H9 (cell line): ENCODE data around the gene PPP1R9A. TPM values are rescaled to one million over a fixed set of nuclear protein-coding genes. Genes with fewer than 3 reads are reported as not detected.

Source experiments
- DNase-seq: peaks from one replicate; pipeline ENCODE4 v3.0.0-alpha.2; 2017
- H2AFZ ChIP-seq: one replicate; pipeline ENCODE4 v1.6.1; 2013; ENCODE audit warnings: mild to moderate bottlenecking, low read length, control low read depth, moderate library complexity
- H2AK5ac ChIP-seq: 2 replicates; pipeline ENCODE4 v1.6.1; 2013; ENCODE audit warnings: low read length, control low read depth, mixed read lengths; ENCODE audit not compliant: insufficient read length
- H2BK120ac ChIP-seq: one replicate; pipeline ENCODE4 v1.6.1; 2013; ENCODE audit warnings: low read depth, mild to moderate bottlenecking, low read length, control low read depth, inconsistent platforms; ENCODE audit not compliant: poor library complexity, severe bottlenecking
- H2BK12ac ChIP-seq: 2 replicates; pipeline ENCODE4 v1.6.1; 2013; ENCODE audit warnings: low read length, control low read depth, mixed read lengths, low read depth; ENCODE audit not compliant: insufficient read length
- H2BK15ac ChIP-seq: 2 replicates; pipeline ENCODE4 v1.6.1; 2013; ENCODE audit warnings: low read depth, low read length, control low read depth
- H2BK20ac ChIP-seq: one replicate; pipeline ENCODE4 v1.6.1; 2013; ENCODE audit warnings: low read depth, mild to moderate bottlenecking, low read length, control low read depth, inconsistent platforms; ENCODE audit not compliant: poor library complexity, severe bottlenecking
- H2BK5ac ChIP-seq: 2 replicates; pipeline ENCODE4 v1.6.1; 2013; ENCODE audit warnings: low read length, control low read depth, mixed read lengths; ENCODE audit not compliant: insufficient read length
- H3K14ac ChIP-seq: 2 replicates; pipeline ENCODE4 v1.6.1; 2013; ENCODE audit warnings: low read length, control low read depth; ENCODE audit not compliant: insufficient read depth
- H3K18ac ChIP-seq: 2 replicates; pipeline ENCODE4 v1.6.1; 2013; ENCODE audit warnings: low read depth, mild to moderate bottlenecking, mixed read lengths, low read length, control low read depth; ENCODE audit not compliant: insufficient read length
- H3K23ac ChIP-seq: 2 replicates; pipeline ENCODE4 v1.6.1; 2013; ENCODE audit warnings: low read length, control low read depth, mixed read lengths, low read depth; ENCODE audit not compliant: insufficient read length
- H3K23me2 ChIP-seq: 2 replicates; pipeline ENCODE4 v1.6.1; 2013; ENCODE audit warnings: low read depth, mild to moderate bottlenecking, mixed read lengths, low read length, control low read depth; ENCODE audit not compliant: insufficient read length, poor library complexity, severe bottlenecking
- H3K27ac ChIP-seq: 2 replicates; pipeline ENCODE4 v1.5.1; 2013; ENCODE audit warnings: low read length, control low read depth, mixed read lengths, low read depth; ENCODE audit not compliant: insufficient read length
- H3K27me3 ChIP-seq: 2 replicates; pipeline ENCODE4 v1.6.1; 2013; ENCODE audit warnings: low read length, control low read depth, inconsistent platforms; ENCODE audit not compliant: insufficient read depth
- H3K4ac ChIP-seq: 2 replicates; pipeline ENCODE4 v1.6.1; 2013; ENCODE audit warnings: low read depth, mild to moderate bottlenecking, control low read depth, inconsistent platforms, low read length, moderate library complexity
- H3K4me1 ChIP-seq: 2 replicates; pipeline ENCODE4 v1.6.1; 2013; ENCODE audit warnings: low read length, control low read depth, inconsistent platforms; ENCODE audit not compliant: insufficient read depth
- H3K4me2 ChIP-seq: 2 replicates; pipeline ENCODE4 v1.6.1; 2013; ENCODE audit warnings: low read length, control low read depth, mixed read lengths; ENCODE audit not compliant: insufficient read length, insufficient read depth
- H3K56ac ChIP-seq: 2 replicates; pipeline ENCODE4 v1.6.1; 2013; ENCODE audit warnings: low read depth, mild to moderate bottlenecking, mixed read lengths, low read length, control low read depth; ENCODE audit not compliant: insufficient read length
- H3K79me1 ChIP-seq: 2 replicates; pipeline ENCODE4 v1.6.1; 2013; ENCODE audit warnings: low read depth, mild to moderate bottlenecking, moderate library complexity, low read length, control low read depth, inconsistent platforms; ENCODE audit not compliant: insufficient read depth, poor library complexity, severe bottlenecking
- H3K79me2 ChIP-seq: 2 replicates; pipeline ENCODE4 v1.6.1; 2013; ENCODE audit warnings: low read length, control low read depth, inconsistent platforms; ENCODE audit not compliant: insufficient read depth
- H3K9ac ChIP-seq: 2 replicates; pipeline ENCODE4 v1.6.1; 2013; ENCODE audit warnings: low read length, control low read depth, mixed read lengths; ENCODE audit not compliant: insufficient read length; ENCODE audit errors: extremely low read depth
- H3K9me3 ChIP-seq: one replicate; pipeline ENCODE4 v1.6.1; 2013; ENCODE audit warnings: low read depth, low read length, inconsistent platforms; ENCODE audit not compliant: control insufficient read depth
- H3T11ph ChIP-seq: one replicate; pipeline ENCODE4 v1.6.1; 2013; ENCODE audit warnings: mild to moderate bottlenecking, low read length, control low read depth, inconsistent platforms
- H4K20me1 ChIP-seq: one replicate; pipeline ENCODE4 v1.6.1; 2013; ENCODE audit not compliant: control insufficient read depth, insufficient read length, insufficient read depth
- H4K5ac ChIP-seq: 2 replicates; pipeline ENCODE4 v1.6.1; 2013; ENCODE audit warnings: low read depth, mild to moderate bottlenecking, mixed read lengths, low read length, control low read depth; ENCODE audit not compliant: insufficient read length
- H4K8ac ChIP-seq: replicated peaks from 2 replicates; pipeline ENCODE4 v1.6.1; 2013; ENCODE audit warnings: low read length, control low read depth, mixed read lengths, low read depth; ENCODE audit not compliant: insufficient read length
- H4K91ac ChIP-seq: 2 replicates; pipeline ENCODE4 v1.6.1; 2013; ENCODE audit warnings: low read depth, mild to moderate bottlenecking, moderate library complexity, mixed read lengths, low read length, control low read depth; ENCODE audit not compliant: insufficient read length
- H3K27ac Mint-ChIP-seq, 3 experiments: 2 replicates in 2 of 3; 3 replicates in 1 of 3; pipeline ENCODE4 v1.8.0; 2020 to 2021; ENCODE audit warnings: mixed read lengths in 3 of 3, mild to moderate bottlenecking in 1 of 3, moderate library complexity in 1 of 3
- H3K27me3 Mint-ChIP-seq: 2 replicates; pipeline ENCODE4 v1.8.0; 2021; ENCODE audit warnings: low read depth, mild to moderate bottlenecking, moderate library complexity, mixed read lengths
- H3K36me3 Mint-ChIP-seq, 3 experiments: 2 replicates in 2 of 3; 3 replicates in 1 of 3; pipeline ENCODE4 v1.8.0; 2020 to 2021; ENCODE audit warnings: low read depth in 3 of 3, mixed read lengths in 3 of 3; ENCODE audit not compliant: insufficient read depth in 1 of 3
- H3K4me1 Mint-ChIP-seq, 2 experiments: 2 replicates each; pipeline ENCODE4 v1.8.0; 2020; ENCODE audit warnings: mixed read lengths in 2 of 2
- H3K4me3 Mint-ChIP-seq, 2 experiments: 2 replicates in 1 of 2; 3 replicates in 1 of 2; pipeline ENCODE4 v1.8.0; 2020 to 2021; ENCODE audit warnings: mild to moderate bottlenecking in 2 of 2, mixed read lengths in 2 of 2, moderate library complexity in 1 of 2
- H3K9me3 Mint-ChIP-seq, 2 experiments: 2 replicates in 1 of 2; 3 replicates in 1 of 2; pipeline ENCODE4 v1.8.0; 2020; ENCODE audit warnings: mild to moderate bottlenecking in 2 of 2, mixed read lengths in 2 of 2, moderate library complexity in 1 of 2
- CTCF ChIP-seq: fragments of 200-600 bp; sonication (generic); conservative IDR thresholded peaks from 3 replicates; pipeline ENCODE4 v1.8.0; 2021; ENCODE audit warnings: antibody characterized with exemption, mild to moderate bottlenecking
- WGBS: extraction: QIAGEN DNeasy Blood & Tissue Kit; methylation state at CpG from one replicate; pipeline ENCODE4 v1.1.7; 2013; ENCODE audit warnings: missing lambda C conversion rate, low lambda C conversion rate, mixed read lengths; ENCODE audit not compliant: insufficient read length; ENCODE audit errors: extremely low coverage; 5-methylcytosine and 5-hydroxymethylcytosine counted together
- total RNA-seq: library from RNA; stranded (reverse); gene quantifications from 2 replicates; pipeline ENCODE4 v1.2.1, GENCODE V29; 2021

PPP1R9A gene
- total RNA-seq, 1 experiment from 2014 or later, result 17.0 TPM

- H4K8ac ChIP-seq, result no peak overlapping the region
- WGBS, result no CpG with 5 or more reads among the region's 3 CpGs
- H3K9me3 ChIP-seq, result no peaks in the 10 kb centered on the region
- H3K23ac ChIP-seq, result no peak overlapping the region
- Mint-ChIP-seq H3K4me1 (peaks cover 26 to 34% of the 10 kb centered on the region in 2 experiments), H3K27me3 (no peaks in the 10 kb centered on the region), H3K36me3 (no peaks in the 10 kb centered on the region), H3K4me3 (no peak overlapping the region), H3K9me3 (no peaks in the 10 kb centered on the region), H3K27ac (no peak overlapping the region)
- no peak overlapping the region for H3K14ac ChIP-seq
- no peak overlapping the region for H3T11ph ChIP-seq
- H3K18ac ChIP-seq, result no peak overlapping the region
- no peak for DNase-seq
- no peak overlapping the region for H3K56ac ChIP-seq
- no peaks in the 10 kb centered on the region; the same call in 1 of the 2 replicates for H3K79me2 ChIP-seq
- no peak overlapping the region for H2AK5ac ChIP-seq
- H2BK5ac ChIP-seq, result no peak overlapping the region
- H3K4me1 ChIP-seq, result no peaks in the 10 kb centered on the region
- no peaks in the 10 kb centered on the region for H3K27me3 ChIP-seq
- no peak overlapping the region for H4K91ac ChIP-seq
- H4K20me1 ChIP-seq, result no peaks in the 10 kb centered on the region
- H3K27ac ChIP-seq, result no peak overlapping the region
- no peak overlapping the region for H2BK20ac ChIP-seq
- no peak for TF ChIP-seq CTCF
- no peak overlapping the region for H4K5ac ChIP-seq
- no peaks in the 10 kb centered on the region for H3K79me1 ChIP-seq
- no peak overlapping the region for H3K4ac ChIP-seq
- H2BK15ac ChIP-seq, result no peak overlapping the region
- H2BK12ac ChIP-seq, result no peak overlapping the region
- no peak overlapping the region for H2AFZ ChIP-seq
- H3K9ac ChIP-seq, result no peak overlapping the region
- H3K23me2 ChIP-seq, result no peaks in the 10 kb centered on the region
- no peak overlapping the region for H2BK120ac ChIP-seq
- no peak overlapping the region for H3K4me2 ChIP-seq
These were observed 34.6 kb downstream of the PPP1R9A start for GRCh38 chr7:94941844-94942632.
